Astrocyte of the spinal cord (primary cell): ENCODE data around the gene MSRB1.

Source experiments
- DNase-seq: peaks from one replicate; pipeline ENCODE4 v3.0.0; 2011; ENCODE audit warnings: low read depth, low spot score
- H3K4me3 ChIP-seq: 2 replicates; pipeline ENCODE4 v1.5.1; 2011; ENCODE audit warnings: low read depth, mild to moderate bottlenecking, low read length, moderate library complexity
- CTCF ChIP-seq: IDR thresholded peaks from 2 replicates; pipeline ENCODE4 v1.5.1; 2012; ENCODE audit warnings: low read depth, mild to moderate bottlenecking, low read length, inconsistent platforms
- in situ Hi-C: cut with HindIII; loops from 2 replicates; pipeline ENCODE4 v1.10.0; 2017; ENCODE audit warnings: low sequenced_read_pairs

The MSRB1 gene

DNA sequence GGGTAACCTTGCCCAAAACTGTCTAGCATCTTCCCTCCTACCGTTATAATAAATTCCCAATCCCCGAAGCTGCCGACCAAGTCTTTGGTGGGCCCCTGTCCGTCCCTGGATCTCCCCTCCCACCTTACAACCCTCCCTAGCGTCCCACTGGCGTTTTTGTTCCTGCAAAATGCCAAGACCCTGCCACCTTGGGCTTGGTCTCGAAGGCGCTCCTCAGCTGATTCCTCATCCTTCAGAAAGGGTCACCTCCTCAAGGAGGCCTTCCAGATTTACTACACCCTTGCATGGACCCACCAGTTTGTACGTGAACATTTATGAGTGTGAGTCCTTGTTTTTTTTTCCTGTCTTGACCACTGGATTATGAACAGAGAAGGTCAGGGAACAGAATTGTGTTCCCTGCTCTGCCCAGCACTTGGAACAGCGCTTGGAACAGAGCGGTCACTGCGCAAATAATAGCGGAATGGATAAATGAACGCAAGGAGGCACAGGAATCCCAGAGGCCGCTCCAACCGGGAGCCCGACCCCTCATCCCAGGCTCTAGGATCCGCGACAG is 40.1 kb upstream of the MSRB1 start:
- DNase-seq, result no peak
- no peak overlapping the region for H3K4me3 ChIP-seq
- TF ChIP-seq CTCF, result no peak
- in situ Hi-C loops, result no loop called here

DNA sequence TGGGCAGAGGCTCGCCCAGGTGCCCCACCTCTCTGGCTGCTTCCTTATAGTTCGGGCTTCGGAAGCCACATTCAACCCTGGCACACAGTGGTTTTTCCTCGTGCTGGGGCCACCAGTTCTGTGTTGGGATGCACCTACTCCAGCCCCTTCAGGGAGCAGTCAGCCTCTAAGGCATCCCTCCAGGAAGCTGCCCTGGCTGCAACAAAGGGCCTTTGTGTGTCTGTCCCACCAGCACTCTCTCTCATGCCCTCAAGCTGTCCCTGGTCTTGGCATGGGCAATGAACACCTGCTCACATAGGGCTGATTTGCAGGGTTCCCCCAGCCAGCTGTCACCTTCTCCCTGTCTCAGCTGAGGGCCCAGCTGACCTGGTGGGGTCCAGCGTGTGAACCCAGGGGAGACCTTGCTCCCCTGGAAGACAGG is 39.0 kb upstream of the MSRB1 start:
- DNase-seq, result no peak
- in situ Hi-C loops, result no loop called here
- H3K4me3 ChIP-seq, result no peak overlapping the region
- no peak for TF ChIP-seq CTCF

DNA sequence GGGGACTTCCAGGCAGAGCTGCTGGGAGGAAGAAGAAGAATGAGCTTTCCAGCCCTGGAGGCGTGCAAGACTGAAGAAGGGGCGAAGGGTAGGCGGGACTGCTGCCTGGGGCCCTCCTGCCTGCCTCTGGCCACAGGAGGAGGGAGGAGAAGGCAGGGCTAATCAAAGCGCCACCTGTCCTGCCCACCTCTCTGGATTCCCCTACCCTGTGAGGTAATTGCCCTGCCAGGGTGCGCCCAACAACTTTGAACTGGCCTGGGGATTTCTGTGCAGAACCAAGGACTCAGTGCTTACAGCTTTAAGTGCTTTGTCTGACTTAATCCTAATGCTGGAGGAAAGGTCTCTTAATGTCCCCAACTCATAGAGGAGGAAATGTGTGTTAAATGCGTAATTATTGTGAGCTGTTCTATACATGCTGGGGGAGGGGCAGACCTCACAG is 38.4 kb upstream of the MSRB1 start, which contains the start of gene NOXO1:
Gene NOXO1 (minus strand): TSS at position 72 of the 439 bp plus-strand sequence. CDS start 290 bp downstream, outside the sequence.
- in situ Hi-C loops, result no loop called here
- TF ChIP-seq CTCF, result no peak
- DNase-seq, result no peak
- no peak within 1 kb of the TSS for H3K4me3 ChIP-seq

- in situ Hi-C loops, result no loop called here
- TF ChIP-seq CTCF, result no peak
- no peak for DNase-seq
- no peak overlapping the region for H3K4me3 ChIP-seq
Observed at GRCh38 chr16:1980770-1981087, 37.7 kb upstream of the MSRB1 start.

- DNase-seq, result no peak
- no peak overlapping the region for H3K4me3 ChIP-seq
- TF ChIP-seq CTCF, result no peak
- in situ Hi-C loops, result no loop called here
Observed at GRCh38 chr16:1980030-1980769, 37.2 kb upstream of the MSRB1 start.

DNA sequence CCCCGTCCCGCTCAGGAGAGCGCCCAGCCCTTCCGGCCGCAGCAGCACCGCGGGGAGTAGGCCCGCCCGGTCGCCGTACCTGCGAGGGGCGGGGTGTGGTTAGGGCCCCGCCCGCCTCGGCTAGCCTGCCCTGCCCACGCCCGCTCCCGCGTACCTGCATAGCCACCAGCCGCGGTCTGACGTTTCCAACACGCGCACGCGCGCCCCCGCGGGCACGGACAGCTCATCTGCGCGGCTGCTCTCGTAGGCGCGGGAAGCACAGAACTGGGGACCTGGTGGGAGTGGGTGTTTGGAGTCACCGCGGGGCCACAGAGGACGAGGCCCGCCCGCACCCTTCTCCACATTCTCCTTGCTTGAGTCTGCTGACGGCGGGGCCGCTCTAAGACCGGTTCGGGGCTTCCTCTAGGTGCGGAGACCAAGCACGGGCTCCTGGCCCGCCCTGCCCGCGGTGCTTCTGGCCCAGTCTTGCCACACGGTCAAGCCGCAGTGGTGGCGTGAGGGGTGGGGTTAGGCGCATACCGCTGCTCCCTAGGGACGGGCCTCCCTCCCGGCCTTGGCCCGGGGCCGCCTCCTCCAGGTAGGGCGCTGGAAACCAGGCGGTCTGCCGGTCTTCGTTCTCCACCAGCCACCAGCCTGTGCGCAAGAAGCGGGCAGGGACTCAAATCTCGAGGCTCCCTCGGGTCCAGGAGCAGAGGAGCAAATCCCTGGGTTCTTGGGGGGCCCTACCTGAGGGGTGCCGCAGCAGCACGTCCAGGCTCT is 36.5 kb upstream of the MSRB1 start:
- in situ Hi-C loops, result no loop called here
- DNase-seq, result no peak
- TF ChIP-seq CTCF, result no peak
- H3K4me3 ChIP-seq, result no peak overlapping the region
